ENCODE data around the gene RYR2. TPM values are rescaled to one million over a fixed set of nuclear protein-coding genes. Genes with fewer than 3 reads are reported as not detected.

RYR2 gene
- 0.28 TPM for total RNA-seq

DNA sequence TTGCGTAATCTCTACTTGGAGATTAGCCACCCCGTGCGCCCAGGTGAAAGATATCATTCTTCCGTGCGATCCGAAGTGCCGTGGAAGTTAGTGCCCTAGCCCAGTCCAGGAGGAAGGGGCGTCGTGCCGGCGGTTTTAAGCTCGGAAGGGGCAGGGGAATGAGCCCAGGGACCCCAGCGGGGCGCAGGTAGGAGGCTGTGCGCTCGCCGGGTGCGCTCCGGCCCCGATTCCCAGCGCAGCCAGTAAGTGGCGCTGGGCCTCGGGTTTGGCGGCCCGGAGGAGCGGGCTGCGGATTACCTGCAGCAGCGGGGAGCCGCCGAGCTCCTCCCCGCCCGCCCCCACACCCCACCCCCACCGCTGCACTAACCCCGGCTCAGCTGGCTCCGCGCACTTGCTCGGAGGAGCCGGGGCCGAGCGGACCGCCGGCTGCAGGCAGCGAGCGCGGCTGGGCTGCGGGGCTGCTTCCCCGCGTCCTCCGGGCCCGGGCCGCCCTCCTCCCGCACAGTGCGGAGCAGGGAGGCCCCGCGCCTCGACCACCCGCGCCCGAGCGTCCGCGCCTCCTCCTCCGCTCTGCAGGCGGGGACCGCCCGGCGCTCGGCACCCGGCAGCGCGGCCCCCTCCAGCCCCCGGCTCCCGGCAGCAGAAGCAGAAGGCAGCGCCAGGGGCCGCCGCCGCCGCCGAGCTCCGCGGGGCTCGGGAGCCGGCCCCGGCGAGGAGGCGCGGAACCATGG is at the start of gene RYR2:
RYR2 (plus strand) TSS at position 390 of the 731 bp plus-strand sequence; CDS start at position 728, 338 bp downstream.
- ATAC-seq = no peak

DNA sequence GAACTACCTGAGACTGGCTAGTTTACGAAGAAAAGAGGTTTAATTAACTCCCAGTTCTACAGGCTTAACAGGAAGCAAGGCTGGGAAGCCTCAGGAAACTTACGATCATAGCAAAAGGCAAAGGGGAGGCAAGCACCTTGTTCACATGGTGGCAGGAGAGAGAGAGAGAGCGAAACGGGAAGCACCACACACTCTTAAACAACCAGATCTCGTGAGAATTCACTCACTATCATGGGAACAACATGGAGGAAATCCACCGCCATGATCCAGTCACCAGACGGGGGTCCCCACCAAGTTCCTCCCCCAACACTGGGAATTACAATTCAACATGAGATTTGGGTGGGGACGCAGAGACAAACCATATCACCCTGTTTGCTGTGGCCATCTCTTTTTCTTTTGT is 49.5 kb upstream of the RYR2 start:
- no peak for ATAC-seq

DNA sequence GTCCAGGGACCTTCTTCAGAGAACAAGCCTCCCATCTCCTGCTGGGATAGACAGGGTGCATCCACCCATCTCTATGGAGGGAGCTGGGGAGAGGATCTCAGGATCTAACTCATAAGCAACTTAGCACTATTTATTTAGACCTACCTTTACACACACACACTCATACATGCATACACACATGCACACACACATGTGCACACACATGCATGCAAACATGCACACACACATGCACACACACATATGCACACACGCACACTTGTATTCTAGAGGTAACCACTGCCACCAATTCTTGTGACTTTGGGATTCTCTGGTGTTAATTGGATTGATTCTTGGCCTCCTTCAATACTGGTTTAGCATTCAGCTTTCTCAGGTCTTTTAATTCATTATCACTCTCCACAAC is 47.5 kb upstream of the RYR2 start:
- ATAC-seq = no peak

DNA sequence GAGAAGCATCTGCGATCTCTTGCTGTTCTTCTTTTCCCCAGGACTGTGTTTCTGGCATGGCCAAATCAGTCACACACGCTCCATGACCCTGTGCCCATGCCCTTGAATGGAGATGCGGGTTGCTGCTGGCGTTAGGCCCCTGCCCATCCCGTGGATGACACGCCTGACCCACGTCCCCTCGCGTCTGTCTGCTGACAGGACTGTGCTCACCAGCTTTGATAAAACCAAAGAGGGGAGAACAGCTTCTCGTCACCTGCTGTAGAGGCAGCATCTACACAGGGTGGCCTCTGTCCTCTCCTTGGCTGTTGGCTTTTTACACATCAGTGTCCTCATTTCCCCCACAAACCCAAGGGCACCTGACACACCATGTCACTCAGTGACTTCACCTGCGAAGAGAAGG is 44.6 kb upstream of the RYR2 start:
- no peak for ATAC-seq

DNA sequence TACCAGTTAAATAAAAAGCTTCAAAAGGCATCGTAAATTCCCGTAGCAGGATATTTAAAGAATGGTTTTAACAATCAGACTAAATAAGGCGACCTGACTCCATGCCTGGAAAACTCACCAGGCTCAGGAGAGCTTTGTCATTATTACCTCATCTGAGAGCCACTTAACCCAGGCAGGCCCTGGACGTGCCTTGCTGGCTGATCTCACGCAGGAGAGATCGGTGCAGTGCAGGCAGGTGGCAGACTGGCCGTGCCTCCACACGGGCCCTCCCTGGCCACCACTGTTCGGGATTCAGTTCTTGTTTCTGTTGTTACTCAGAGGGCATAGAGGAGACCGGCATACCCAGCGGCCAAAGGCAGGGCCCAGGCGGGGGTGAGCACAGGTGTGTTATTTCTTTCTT is 44.1 kb upstream of the RYR2 start:
- no peak for ATAC-seq

DNA sequence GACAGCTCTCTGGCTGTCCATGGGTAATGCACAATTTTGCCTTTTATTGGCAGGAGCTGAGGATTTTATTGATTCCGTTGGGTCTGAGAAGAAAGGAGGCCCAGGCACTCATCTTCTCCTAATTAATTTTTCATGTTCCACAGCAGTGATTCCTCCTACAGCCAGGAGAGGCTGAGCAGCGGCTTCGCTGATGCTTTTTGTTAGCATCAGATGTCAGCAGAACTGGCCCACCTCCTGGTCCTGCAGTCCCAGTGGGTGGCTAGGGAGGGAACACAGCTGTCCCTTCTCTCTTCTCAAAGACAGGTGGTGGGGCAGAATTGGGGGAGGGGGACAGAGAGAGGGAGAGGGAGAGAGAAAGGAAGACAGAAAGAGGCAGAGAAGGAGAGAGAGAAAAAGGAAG is 43.4 kb upstream of the RYR2 start:
- ATAC-seq = no peak

DNA sequence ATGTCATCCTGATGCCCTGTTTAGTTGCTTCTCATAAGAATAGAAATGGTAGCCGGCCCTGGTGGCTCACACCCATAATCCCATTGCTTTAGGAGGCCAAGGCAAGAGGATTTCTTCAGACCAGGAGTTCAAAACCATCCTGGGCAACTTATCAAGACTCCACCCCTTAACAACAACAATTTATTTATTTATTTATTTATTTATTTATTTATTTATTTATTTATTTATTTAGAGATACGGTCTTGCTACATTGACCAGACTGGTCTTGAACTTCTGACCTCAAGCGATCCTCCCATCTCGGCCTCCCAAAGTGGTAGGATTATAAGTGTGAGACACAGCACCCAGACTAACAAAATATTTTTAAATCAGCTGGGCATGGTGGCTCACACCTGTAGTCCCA is 41.8 kb upstream of the RYR2 start:
- ATAC-seq = no peak

DNA sequence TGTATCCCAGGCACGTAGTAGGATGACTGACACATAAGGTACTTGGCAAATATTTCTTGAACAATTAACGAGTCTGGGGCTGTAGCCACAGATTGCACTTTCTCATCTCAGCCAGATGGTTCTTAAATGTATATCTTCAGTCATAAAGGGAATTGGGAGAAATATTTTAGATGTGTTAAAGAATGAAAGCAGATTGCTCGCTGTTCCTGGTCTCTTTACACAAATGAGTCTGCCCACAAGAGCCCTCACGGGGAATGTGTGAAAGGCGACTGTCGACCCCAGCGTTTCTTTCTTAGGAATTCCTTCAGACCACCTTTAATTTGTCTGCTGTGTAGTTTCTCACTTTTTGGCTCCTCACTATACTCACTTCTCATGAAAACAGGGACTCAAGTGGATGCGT is 38.5 kb upstream of the RYR2 start:
- ATAC-seq = no peak

DNA sequence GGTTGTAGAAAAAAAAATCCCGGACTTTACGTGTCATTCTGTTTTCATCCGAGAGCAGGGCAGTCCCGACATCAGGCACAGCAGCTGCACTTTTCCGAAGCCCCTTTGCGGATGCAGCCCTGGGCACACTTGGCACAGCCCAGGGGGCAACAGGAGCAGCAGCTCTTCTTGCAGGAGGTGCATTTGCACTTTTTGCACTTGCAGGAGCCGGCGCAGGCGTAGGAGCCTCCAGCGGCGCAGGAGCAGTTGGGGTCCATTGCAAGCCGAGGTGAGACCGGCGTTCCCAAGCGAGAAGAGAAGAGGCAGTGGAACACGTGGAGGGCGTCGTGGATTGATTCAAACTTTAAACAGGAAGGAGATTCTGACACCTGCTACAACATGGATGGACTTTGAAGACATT is 37.9 kb upstream of the RYR2 start, which contains the start of gene MT1HL1:
MT1HL1 (minus strand) TSS at position 326 of the 400 bp plus-strand sequence; CDS start at position 257, 69 bp downstream.
- ATAC-seq = no peak

DNA sequence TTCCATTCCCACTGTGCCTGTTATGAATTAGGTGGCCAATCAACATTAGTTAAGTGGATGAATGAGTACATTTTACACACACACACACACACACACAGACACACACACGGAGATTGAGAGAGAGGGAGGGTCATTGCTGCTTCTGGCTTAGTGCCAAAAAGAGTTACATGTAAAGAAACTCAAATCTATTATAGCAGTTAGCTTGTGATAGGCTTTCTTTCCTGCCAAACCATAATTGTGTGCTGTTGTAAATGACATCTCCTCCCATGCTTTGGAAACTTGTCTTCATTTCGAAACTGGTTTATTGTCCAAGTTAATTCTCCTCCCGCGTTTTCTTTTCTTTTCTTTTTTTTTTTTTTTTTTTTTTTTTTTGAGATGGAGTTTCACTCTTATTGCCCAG is 36.3 kb upstream of the RYR2 start:
- ATAC-seq = no peak

DNA sequence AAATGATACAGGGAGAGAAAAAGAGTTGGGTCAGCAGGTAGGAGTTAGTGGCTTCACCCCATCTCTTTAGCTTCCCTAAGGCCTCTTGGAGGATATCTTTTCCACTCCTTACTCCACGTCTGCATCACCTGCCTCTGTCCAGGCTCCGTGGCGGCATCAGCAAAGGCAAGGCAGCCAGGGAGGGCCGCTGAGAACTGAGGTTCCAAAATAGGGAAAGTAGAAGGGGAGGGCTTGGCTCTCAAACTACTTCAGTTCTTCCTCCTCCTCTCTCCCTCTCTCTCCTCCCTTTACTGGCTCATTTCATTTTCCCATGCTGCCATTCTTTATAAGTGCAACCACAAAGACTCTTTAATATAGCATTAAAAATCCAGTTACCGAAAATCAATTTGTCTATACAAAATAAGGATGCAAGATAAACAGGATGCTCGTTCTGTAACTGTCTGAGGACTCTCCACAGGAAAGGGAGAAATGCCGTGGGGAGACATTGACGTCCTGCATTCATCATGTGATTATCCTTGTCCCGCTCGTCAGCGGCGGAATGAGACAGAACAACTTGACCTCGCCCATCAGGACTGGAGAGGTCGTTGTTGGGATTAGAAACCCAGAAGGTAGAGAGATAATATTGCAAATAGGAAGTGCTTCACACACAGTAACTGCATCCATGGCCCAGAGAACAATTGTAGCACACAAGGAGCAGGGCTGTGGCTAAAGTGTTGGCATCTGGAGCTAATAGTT is 34.7 kb upstream of the RYR2 start:
- ATAC-seq = no peak

DNA sequence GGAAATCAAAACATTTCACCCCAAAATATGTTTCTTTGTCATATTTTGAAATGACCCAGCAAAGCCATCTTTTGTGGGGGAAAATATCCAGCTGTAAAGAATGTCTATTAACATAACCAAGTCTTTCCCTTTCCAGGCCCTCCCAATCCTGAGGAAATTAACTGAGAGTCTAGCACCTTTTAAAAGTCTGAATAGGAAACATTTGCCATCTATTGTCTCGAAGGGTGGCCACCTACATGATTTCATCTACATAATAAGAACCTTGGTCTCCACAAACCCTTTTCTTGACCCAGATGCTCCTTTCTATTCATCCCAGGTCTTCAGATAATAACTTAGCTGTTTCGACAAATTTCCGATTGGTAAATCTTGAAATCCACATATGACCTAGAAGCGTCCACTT is 32.4 kb upstream of the RYR2 start:
- ATAC-seq = no peak

DNA sequence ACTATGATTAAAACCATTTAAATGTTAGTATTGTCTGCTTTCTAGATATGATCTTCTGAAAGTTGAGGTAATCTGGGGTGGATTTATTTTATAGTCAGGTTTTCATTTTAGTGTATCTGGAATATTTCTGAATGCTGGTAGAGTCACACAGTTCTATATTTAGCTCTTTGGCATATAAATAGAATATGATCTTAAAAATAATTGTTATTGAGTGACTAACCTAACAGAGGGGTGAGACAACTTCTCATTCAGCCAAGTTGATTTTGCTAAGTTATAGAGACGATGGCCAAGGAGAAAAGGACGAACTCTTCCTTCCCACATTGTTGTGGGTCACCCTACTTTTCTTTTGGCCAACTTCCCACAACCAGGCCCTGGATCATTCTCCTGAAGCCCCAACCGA is 30.6 kb upstream of the RYR2 start:
- ATAC-seq = no peak

DNA sequence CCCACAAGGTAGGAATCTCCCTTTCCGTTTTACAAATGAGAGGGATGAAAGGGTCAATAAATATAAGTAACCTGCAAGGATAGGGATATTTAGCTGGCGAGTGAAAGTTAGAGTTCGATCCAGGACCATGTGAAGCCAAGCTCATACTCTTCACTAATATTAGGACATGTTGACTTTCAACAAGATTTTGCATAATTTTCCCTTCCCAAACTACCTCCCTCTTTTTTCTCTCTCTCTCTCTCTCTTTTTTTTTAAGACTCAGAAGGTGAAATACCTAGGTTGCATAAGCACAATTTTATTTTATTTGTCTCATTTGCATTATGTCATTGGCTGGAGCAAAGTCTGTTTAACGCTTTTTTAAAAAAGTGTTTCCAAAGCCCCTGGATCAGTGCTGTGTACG is 29.6 kb upstream of the RYR2 start:
- ATAC-seq = no peak

DNA sequence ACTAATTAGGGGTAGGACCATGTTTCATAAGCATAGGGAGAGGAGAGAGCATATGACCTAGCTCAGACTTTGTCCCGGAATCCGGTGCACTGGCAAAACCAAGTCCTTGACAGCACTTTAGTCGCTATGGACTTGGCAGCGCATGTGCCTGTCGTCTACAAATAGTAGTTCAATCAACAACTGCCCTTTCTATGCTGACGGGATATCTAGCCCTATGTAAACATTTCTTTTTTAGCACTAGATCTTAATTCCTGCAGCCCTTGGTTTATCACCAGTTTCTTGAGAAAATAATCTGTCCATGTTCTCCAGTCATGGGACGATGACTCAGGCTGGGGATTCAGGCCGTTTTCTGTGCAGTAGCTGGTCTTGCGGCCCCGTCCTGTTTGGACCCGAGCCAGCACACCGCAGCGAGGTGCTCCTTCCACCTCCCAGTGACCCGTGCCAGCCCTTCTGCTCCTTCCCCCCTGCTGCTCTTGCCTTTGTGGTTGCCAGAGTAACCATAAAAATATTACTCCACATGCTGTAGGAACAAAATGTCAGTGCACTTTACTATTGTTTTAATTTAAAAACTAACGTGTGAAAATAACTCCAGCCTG is 29.1 kb upstream of the RYR2 start:
- ATAC-seq = no peak

DNA sequence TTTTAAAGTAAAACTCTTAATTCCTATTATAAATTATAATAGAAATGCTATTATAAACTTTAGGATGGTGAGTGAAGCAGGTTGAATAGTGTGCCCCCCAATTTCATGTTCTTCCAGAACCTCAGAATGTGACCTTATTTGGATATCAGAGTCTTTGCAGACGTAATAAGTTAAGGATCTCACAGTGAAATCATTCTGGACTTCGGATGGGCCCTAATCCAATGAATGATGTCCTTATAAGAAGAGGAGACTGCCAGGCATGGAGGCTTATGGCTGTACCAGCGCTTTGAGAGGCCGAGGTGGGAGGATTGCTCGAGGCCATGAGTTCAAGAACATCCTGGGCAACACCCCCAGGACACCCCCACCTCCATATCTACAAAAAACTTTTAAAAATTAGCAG is 28.4 kb upstream of the RYR2 start:
- no peak for ATAC-seq

DNA sequence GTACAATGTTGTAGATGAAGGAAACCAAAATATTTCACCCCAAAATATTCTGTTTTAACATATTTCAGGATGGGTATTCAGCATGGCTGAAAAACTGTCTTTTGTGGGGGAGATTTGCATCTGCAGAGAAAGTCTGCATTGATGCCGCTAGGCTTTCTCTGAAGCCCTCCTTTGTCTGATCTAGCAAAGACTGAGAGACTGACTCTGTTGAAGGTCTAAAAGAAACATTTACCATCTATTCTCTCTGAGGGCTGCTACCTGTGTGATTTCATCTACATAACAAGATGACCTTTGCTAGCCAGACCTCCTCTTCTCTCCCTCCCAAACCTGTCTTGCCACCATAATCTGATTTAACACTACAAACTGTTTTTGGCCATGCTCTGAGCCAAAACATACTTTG is 25.4 kb upstream of the RYR2 start:
- ATAC-seq = no peak

DNA sequence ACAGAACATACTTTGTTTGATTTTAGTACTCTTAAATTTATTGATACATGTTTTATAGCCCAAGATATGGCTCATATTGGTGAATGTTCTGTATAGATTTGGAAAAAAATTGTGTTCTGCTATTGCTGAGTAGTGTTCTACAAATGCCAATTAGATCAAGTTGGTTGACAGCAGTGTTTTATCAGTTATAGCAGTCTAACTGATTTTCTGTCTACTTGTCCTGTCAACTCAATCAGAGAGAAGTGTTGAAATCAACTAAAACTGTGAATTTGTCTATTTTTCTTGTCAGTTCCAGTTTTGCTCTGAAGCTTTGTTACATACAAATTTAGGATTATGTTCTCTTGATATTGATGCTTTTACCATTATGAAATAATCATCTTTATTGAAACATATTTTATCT is 23.1 kb upstream of the RYR2 start:
- no peak for ATAC-seq

DNA sequence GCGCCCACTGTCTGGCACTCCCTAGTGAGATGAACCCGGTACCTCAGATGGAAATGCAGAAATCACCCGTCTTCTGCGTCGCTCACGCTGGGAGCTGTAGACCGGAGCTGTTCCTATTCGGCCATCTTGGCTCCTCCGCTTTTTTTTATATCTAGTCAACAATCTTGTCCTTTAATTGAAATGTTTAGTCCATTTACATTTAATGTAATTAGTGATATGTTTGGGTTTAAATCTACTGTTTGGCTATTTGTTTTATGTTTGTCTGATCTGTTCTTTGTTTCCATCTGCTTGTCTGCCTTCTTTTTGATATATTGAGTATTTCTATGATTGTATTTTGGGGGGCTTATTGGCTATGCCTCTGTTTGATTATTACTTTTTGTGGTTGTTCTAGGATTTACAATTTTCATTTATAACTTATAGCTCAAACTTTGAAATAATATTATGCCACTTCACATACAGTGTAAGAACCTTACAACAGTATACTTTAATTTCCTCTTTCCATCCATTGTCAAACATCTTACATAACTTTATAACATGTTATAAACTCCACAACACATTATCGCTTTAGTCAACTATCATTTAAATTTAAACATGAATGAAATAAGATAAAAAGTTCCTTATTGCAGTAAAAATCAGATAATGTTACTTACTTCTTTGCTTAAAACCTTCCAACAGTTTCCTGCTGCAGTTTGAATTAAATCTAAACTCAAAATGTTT is 16.5 kb upstream of the RYR2 start:
- ATAC-seq = no peak

DNA sequence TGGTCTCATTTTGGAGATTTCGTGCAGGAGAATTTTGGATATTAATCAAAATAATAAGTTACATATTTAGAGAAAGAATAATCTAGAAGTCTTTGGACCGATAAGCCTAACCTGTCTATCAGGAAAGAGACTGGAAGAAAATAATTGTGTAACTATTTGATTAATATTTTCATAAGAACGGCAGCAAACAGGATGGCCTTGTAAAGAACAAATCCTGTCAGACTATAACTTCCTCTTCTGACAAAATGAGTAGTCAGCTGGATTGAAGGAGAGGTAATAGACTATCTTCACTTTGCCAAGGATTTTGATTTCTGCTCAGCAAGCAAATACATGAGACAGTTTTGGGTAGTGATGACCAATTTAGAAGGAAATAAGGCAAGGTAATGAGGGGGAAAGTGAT is 12.7 kb upstream of the RYR2 start:
- no peak for ATAC-seq

DNA sequence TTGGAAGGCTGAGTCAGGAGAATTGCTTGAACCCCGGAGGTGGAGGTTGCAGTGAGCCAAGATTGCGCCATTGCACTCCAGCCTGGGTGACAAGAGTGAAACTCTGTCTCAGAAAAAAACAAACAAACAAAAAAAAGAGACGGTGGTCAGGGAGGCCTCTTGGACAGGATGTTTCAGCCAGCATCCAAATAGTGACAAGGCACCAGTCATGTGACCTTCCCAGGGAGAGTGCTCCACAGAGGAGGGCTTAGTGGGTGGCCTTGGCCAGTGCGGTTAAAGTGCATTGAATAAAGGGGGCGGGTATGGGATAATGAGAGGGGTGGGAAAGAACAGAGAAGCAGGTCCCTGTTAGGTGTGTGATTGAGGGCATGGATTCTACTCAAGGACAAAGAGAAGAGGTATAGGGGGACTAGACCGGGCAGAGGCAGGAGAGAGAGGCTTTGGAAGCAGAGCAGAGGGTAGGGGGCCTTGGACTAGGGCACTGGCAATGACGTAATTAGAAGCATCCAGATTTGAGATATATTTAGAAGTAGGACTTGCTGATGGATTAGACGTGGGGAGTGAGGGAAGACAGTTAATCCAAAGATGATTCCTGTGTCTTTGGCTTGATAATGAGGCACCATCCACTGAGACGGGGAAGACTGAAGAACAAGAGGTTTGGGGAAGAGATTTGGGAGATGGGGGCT is 12.0 kb upstream of the RYR2 start:
- no peak for ATAC-seq

DNA sequence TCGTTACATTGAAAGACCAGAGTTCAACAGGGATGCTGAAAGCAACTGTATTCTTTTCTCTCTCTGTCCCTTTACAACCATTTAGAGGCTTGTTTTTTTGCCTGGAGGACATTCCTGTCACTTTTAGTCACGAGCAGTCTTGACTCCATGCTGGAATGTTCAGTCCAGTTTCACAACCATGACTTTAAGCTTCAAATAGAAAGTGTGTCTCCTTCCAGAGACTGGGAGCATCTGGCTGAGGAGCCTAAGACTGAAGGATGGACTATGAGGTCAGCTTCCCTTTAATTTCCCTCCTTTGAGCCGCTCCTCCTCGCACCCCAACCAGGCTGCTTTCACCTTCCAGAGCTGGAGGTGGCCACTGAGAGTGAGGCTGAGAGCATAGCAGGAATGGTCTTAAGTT is 10.5 kb upstream of the RYR2 start:
- ATAC-seq = no peak

DNA sequence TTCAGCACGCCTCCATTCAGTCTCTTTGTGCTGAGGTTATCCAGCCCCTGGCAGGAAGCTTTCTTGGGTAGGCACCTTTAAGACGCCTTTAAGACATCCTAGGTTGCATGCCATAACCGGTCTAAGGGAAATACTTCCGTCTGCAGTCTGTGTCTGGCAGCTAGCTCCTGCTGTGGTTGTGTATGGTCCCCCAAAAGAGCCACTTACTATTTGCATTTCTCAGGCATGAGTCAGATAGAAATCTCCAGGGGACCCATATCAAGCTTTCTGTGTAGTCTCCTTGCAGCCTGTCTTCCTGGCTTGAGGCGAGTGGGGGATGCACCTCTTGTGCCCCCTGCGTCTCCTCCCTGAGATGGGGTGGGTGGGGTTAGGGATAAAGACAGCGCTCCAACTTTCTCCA is 10.0 kb upstream of the RYR2 start:
- no peak for ATAC-seq

All from esophagus mucosa (tissue), 1 donor.